SH-SY5Y (cell line): ENCODE data around the gene NAGPA.

ENCODE experiments used
- GATA2 ChIP-seq: IDR thresholded peaks from 2 replicates; pipeline ENCODE4 v1.6.1; 2011; ENCODE audit warnings: mild to moderate bottlenecking, low read depth, low read length
- GATA3 ChIP-seq: IDR thresholded peaks from 2 replicates; pipeline ENCODE4 v1.6.1; 2011; ENCODE audit warnings: low read depth, mild to moderate bottlenecking, low read length, moderate library complexity

DNA sequence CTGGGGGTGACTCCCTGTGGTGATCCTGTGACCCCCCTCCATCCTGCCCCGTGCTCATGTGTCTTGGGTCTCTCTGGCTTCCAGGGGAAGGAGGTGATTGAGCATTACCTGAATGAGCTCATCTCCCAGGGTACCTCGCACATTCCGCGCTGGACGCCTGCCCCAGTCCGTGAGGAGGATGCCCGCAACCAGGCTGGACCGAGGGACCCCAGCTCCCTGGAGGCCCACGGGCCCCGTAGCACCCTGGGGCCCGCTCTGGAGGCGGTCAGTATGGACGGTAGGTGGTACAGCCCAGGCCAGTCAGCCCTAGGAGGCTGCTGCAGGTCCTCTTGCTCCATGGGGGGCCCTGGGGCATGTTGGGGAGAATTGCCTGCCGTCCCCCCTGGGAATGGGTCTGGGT, 42.0 kb downstream of the NAGPA start:
- no peak for TF ChIP-seq GATA3
- TF ChIP-seq GATA2: no peak
